Dedifferentiated amniotic fluid mesenchymal stem cell (primary cell): ENCODE measurements around the gene HIGD1C.
"Not testable (repeated sequence)": the region's sequence is repeated elsewhere in the genome, so short reads cannot be mapped to it uniquely, and the experiment has no call there.

Source experiments
- DNase-seq: peaks from one replicate; pipeline ENCODE4 v3.0.0-alpha.2; 2016; ENCODE audit errors: extremely low spot score

The HIGD1C gene

GRCh38 chr12:50933459-50934124, 18.8 kb upstream of the HIGD1C start:
- DNase-seq, result no peak

- DNase-seq, result no peak
These were observed 17.9 kb upstream of the HIGD1C start for GRCh38 chr12:50934371-50934851.

- peak; percentile 36 for DNase-seq
These were observed 17.1 kb upstream of the HIGD1C start for GRCh38 chr12:50934981-50935807.

GRCh38 chr12:50936821-50937530, 15.4 kb upstream of the HIGD1C start:
- DNase-seq, result no peak

DNA sequence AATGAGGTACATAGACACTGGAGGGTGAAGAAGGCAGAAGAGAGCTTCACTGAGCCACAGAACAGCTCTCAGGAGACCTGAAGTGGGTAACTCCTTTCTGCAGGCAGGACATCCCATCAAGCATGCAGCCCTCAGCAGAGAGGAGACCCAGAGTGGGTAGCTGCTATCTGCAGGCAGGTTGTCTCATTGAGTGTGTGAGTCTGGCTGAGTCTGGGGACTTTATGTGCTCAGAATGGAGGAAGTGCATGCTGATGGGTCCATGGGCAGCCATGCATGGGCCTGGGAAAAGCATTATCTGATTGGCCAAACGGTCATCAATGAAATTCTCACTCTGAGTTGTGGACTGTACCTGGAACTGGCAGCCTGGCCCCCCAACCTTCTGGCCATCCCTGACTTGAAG, 14.7 kb upstream of the HIGD1C start:
- DNase-seq, result no peak

DNA sequence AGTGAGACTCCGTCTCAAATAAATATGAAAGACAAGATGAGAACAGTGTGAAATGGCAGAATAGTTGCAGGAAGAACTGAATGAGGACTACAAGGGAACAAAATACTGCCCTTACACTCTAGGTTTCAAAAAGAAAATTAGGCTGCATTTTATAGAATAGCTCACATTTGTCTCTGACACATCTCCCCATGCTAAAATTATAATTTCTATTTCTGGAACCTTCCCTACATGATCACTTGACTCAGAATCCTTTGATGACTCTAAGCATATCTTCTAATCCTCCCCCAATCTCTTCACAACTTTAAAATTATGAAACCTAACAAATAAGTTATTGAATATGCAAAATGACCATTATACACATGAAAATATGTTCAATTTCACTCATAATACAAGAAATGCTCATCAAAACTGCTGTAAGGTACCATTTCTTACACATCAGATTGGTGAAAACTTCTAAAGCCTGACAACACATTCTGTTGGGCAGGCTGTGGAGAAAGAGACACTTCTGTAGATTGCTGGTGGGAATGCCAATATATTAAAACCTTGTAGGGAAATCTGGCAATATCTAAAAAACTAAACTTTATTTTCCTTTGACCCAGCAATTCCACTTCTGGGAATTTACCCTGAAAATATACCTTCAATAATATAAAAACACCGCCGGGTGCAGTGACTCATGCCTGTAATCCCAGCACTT, 4.3 kb upstream of the HIGD1C start:
- DNase-seq, result no peak

- no peak for DNase-seq
These were observed 3.5 kb upstream of the HIGD1C start for GRCh38 chr12:50948798-50949197.

- no peak for DNase-seq
These were observed 2.5 kb upstream of the HIGD1C start for GRCh38 chr12:50949801-50950302.

- no peak for DNase-seq
These were observed 1.2 kb upstream of the HIGD1C start for GRCh38 chr12:50951112-50951511.

DNA sequence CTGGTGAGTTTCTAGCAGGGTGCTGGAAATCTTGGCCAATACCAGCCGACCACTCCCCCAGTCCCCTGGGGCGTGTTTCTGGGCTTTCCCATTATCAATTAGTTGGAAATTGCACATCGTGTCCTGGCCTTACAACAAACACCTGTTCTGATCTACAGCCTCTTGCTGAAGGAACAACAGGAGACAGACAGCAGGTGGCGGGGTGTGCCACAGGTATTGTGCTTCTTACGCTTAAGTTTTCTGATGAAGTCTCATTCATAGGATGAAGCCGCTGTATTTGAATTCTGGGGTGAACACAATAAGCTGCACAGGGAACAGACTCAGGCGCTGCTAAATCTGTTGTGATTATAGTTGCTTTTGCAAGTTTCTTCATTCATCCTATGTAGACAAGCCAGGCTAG, 703 bp downstream of the HIGD1C start:
- no peak for DNase-seq

DNA sequence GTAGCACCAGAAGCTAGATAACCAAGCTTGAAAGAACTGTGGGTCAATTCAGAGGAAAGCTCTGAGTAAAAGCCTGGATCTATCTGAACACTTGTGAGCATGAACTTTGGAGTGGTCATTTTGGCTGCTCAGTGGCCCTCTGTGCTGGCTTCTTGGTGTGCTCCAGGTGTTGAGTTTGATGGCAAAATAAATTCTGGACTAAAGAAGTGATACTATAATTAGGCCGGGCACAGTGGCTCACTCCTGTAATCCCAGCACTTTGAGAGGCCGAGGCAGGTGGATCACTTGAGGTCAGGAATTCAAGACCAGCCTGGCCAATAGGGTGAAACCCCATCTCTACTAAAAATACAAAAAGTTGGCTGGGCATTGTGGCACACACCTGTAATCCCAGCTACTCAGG, 2.4 kb downstream of the HIGD1C start:
- DNase-seq, result not testable (repeated sequence)

GRCh38 chr12:50955288-50955687, 2.9 kb downstream of the HIGD1C start:
- DNase-seq, result no peak

GRCh38 chr12:50955697-50956096, 3.4 kb downstream of the HIGD1C start:
- no peak for DNase-seq

DNA sequence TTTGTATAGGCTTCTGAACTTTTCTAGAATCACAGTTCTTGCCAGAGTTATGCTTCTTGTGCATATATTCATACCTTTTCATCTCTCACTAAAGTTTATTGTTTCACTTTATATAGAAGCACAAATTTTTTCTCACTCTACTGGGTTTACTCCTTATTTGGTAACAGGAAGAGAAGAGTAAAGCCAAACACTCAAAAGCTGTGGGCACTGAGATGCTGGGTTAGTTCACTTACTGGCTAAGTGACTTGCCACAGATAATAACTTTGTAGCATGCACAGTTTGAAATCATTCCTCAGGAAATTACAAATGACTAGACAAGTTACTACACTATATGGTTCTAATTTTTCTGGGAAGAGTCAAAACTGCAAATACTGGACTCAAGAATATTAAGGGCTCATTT, 7.8 kb downstream of the HIGD1C start:
- no peak for DNase-seq

DNA sequence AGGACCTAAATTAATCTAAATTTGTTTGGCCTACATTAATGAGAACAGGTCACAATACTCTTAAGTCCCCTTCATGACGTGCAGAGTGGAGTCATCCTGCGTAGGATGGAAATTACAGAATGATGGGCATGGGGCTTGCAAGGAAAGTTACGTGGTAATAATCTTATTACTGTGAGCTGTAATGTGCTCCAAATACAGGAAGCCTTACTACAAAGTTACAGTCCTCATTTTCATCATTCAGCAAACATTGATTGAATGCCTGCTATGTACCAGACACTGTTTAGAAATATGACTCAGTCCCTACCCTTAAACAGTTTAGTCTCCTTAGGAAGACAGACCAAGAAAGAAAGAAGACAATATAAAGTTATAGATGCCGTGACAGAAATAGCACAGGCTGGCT, 9.4 kb downstream of the HIGD1C start:
- DNase-seq, result peak; percentile 20

DNA sequence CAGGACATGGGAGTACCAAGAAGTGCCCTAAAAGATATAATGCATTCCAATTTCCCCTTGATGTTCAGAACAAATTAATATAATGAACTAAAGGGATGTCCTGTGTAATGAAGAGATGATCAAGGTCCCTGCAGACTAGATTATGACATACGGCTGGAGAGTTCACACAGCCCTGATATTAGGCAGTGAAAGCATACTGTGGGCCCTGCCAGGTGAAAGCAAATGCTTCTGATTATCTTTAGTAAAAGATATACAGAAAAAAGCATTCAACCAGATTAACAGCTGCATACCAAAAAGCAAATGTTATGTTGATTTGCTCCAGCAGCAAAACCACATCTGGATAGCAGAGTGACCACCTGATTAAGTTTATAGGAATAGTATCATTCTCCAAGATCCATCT, 12.1 kb downstream of the HIGD1C start:
- no peak for DNase-seq

GRCh38 chr12:50971946-50972345, 19.6 kb downstream of the HIGD1C start:
- DNase-seq, result no peak

- DNase-seq, result no peak
These were observed 27.2 kb downstream of the HIGD1C start for GRCh38 chr12:50979369-50980052.

GRCh38 chr12:50980545-50980944, 28.2 kb downstream of the HIGD1C start:
- no peak for DNase-seq

GRCh38 chr12:50981319-50982239, 29.2 kb downstream of the HIGD1C start:
- no peak for DNase-seq
